Lower lobe of right lung (tissue), 2 donors: ENCODE results near the gene CNGA3. TPM values are rescaled to one million over a fixed set of nuclear protein-coding genes. Genes with fewer than 3 reads are reported as not detected.
"Not testable (repeated sequence)": the region's sequence is repeated elsewhere in the genome, so short reads cannot be mapped to it uniquely, and the experiment has no call there.

Experiments
- ATAC-seq, 2 donors: fragments of 200-7000 bp; cut with Tn5 transposase; one replicate each; pipeline ENCODE4 v1.9.1; 2020 to 2022; ENCODE audit warnings: mild to moderate bottlenecking in 2 of 2, moderate library complexity in 2 of 2
- DNase-seq: peaks from one replicate; pipeline ENCODE4 v3.0.0-alpha.2; 2020
- H3K27ac ChIP-seq: fragments of 200-600 bp; one replicate; pipeline ENCODE4 v1.8.0; 2022
- H3K27me3 ChIP-seq: fragments of 200-600 bp; one replicate; pipeline ENCODE4 v1.8.0; 2022; ENCODE audit warnings: low read depth
- H3K36me3 ChIP-seq: fragments of 200-600 bp; one replicate; pipeline ENCODE4 v1.8.0; 2022; ENCODE audit warnings: mild to moderate bottlenecking
- H3K4me1 ChIP-seq: fragments of 200-600 bp; one replicate; pipeline ENCODE4 v1.8.0; 2022
- H3K4me3 ChIP-seq: fragments of 200-600 bp; one replicate; pipeline ENCODE4 v1.8.0; 2022; ENCODE audit warnings: mild to moderate bottlenecking
- H3K9me3 ChIP-seq: fragments of 200-600 bp; one replicate; pipeline ENCODE4 v1.8.0; 2022
- intact Hi-C: fragments of 100-400 bp; cut with DNase I; formaldehyde crosslinking; loops from one replicate; pipeline ENCODE4 v1.11.0; 2022
- total RNA-seq: library from RNA; stranded (reverse); fragmentation: NEBNext Ultra II Directional; extraction: Animal tissue kit (Norgen Biotek cat#: 25700); gene quantifications from one replicate; pipeline ENCODE4 v1.2.1, GENCODE V29; 2021
- TF ChIP-seq, protein P1 (sequence below): fragments of 200-600 bp; IDR thresholded peaks from one replicate; pipeline ENCODE4 v1.8.0; 2022; ENCODE audit warnings: antibody characterized with exemption, mild to moderate bottlenecking
- donor health status: DM: no; HTN: yes; CAD: no; lungs with severe emphysema.

Gene CNGA3
- total RNA-seq, 1 donor from 2014 or later: 0.18 TPM

- no peaks in the 10 kb centered on the region for H3K4me1 ChIP-seq
- DNase-seq (no peak), ATAC-seq (no peak)
- TF ChIP-seq, protein P1, sequence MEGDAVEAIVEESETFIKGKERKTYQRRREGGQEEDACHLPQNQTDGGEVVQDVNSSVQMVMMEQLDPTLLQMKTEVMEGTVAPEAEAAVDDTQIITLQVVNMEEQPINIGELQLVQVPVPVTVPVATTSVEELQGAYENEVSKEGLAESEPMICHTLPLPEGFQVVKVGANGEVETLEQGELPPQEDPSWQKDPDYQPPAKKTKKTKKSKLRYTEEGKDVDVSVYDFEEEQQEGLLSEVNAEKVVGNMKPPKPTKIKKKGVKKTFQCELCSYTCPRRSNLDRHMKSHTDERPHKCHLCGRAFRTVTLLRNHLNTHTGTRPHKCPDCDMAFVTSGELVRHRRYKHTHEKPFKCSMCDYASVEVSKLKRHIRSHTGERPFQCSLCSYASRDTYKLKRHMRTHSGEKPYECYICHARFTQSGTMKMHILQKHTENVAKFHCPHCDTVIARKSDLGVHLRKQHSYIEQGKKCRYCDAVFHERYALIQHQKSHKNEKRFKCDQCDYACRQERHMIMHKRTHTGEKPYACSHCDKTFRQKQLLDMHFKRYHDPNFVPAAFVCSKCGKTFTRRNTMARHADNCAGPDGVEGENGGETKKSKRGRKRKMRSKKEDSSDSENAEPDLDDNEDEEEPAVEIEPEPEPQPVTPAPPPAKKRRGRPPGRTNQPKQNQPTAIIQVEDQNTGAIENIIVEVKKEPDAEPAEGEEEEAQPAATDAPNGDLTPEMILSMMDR: no peak
- no peaks in the 10 kb centered on the region for H3K36me3 ChIP-seq
- no peak overlapping the region for H3K4me3 ChIP-seq
- peaks cover 8% of the 10 kb centered on the region for H3K9me3 ChIP-seq
- no peak overlapping the region for H3K27ac ChIP-seq
- H3K27me3 ChIP-seq: no peaks in the 10 kb centered on the region
- intact Hi-C loops: no loop called here
These were observed 76.2 kb downstream of the CNGA3 start for GRCh38 chr2:98422449-98422848.

GRCh38 chr2:98426771-98427170, 80.5 kb downstream of the CNGA3 start:
- no peak for ATAC-seq
- Histone ChIP-seq H3K36me3 (no peaks in the 10 kb centered on the region), H3K4me1 (no peaks in the 10 kb centered on the region), H3K9me3 (peaks cover 8% of the 10 kb centered on the region), H3K27me3 (no peaks in the 10 kb centered on the region), H3K27ac (no peak overlapping the region), H3K4me3 (no peak overlapping the region)
- no peak for DNase-seq
- TF ChIP-seq, protein P1: no peak
- intact Hi-C loops: no loop called here

DNA sequence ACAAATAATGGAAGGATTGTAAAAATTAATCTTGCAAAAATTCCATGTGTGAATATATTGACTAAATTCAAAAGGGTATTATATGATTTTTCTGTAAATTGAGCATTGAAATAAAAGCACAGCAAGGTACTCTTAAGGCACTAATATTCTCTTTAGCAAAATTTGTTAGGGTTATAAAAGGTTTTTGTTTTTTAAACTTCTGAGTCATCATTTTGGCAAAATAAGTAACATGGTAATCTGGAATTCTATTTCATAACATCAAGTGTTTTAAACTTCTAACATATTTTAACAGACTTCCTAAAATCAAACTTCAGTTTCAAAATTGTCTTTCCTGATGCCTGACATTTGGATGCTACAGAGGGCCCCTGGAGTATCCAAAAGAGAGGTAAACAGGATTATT, 85.9 kb downstream of the CNGA3 start:
- TF ChIP-seq, protein P1: no peak
- H3K36me3 ChIP-seq: no peaks in the 10 kb centered on the region
- no peak overlapping the region for H3K27ac ChIP-seq
- no peaks in the 10 kb centered on the region for H3K27me3 ChIP-seq
- DNase-seq (no peak), ATAC-seq (no peak)
- H3K9me3 ChIP-seq: no peaks in the 10 kb centered on the region
- H3K4me1 ChIP-seq: no peaks in the 10 kb centered on the region
- intact Hi-C loops: no loop called here
- H3K4me3 ChIP-seq: no peak overlapping the region

DNA sequence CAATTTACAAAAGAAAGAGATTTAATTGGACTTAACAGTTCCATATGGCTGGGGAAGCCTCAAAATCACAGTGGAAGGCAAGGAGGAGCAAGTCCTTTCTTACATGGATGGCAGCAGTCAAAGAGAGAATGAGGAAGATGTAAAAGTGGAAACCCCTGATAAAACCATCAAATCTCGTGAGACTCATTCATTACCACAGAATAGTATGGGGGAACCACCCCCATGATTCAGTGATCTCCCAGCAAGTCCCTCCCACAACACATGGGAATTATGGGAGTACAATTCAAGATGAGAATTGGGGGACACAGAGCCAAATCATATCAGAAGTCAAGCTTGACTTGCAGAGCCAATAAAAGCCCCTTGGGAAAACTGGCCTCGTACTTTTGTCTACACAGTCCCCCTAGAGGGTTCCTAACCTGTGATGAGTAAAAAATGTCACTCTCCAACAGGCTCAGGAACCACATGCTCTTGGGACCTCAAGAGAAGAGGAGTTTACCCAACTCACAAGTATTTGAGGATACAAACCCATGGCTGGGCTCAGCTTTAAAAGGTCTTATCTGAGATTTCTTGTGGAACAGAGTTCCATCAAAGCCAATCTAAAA, 87.2 kb downstream of the CNGA3 start:
- no peak overlapping the region for H3K27ac ChIP-seq
- H3K9me3 ChIP-seq: no peaks in the 10 kb centered on the region
- H3K4me1 ChIP-seq: no peaks in the 10 kb centered on the region
- H3K36me3 ChIP-seq: no peaks in the 10 kb centered on the region
- DNase-seq (no peak), ATAC-seq (no peak)
- no peak overlapping the region for H3K4me3 ChIP-seq
- intact Hi-C loops: no loop called here
- H3K27me3 ChIP-seq: no peaks in the 10 kb centered on the region
- TF ChIP-seq, protein P1: no peak

GRCh38 chr2:98434492-98434891, 88.2 kb downstream of the CNGA3 start:
- TF ChIP-seq, protein P1: no peak
- DNase-seq (no peak), ATAC-seq (no peak)
- Histone ChIP-seq H3K27ac (no peak overlapping the region), H3K4me3 (no peak overlapping the region), H3K36me3 (no peaks in the 10 kb centered on the region), H3K9me3 (peaks cover 3% of the 10 kb centered on the region), H3K4me1 (no peaks in the 10 kb centered on the region), H3K27me3 (no peaks in the 10 kb centered on the region)
- intact Hi-C loops: no loop called here

GRCh38 chr2:98435670-98436069, 89.4 kb downstream of the CNGA3 start:
- ATAC-seq, H3K27me3 ChIP-seq, H3K4me1 ChIP-seq, H3K27ac ChIP-seq, H3K9me3 ChIP-seq, intact Hi-C loops, DNase-seq, H3K4me3 ChIP-seq, H3K36me3 ChIP-seq: not testable (repeated sequence)
